Measurements from ENCODE around the gene SUGCT.

DNA sequence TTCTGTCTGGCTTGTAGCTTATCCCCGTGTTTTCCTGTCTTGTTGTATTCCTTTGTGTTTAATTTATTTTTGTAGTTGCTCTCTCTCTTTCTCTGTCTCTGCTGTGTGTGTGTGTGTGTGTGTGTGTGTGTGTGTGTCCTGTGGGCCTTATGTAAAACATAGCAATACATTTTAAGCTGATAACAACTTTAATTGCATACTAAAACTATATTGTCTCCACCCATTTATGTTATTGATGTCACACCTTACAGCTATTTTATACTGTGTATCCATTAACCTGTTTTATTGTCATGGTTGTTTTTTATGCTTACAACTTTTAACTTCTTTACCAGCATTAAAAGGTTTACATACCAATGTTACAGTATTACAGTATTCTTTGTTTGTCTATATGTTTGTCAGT, 293.6 kb downstream of the SUGCT start:
- TF ChIP-seq POLR2A (IDR thresholded peaks at IDR 0.05) (no peak), CTCF (IDR thresholded peaks at IDR 0.05) (no peak)
